Fibroblast of mammary gland (primary cell): ENCODE data around the gene CEP112.
A peak's percentile ranks its signal among the peaks of the same experiment; 100 is the strongest.

Experiments
- DNase-seq: peaks from one replicate; pipeline ENCODE4 v3.0.0-alpha.2; 2010; ENCODE audit warnings: low read depth
- H3K4me3 ChIP-seq: 2 replicates; pipeline ENCODE4 v1.5.1; 2011; ENCODE audit warnings: low read depth, mild to moderate bottlenecking, low read length, moderate library complexity; ENCODE audit not compliant: control insufficient read depth
- TF ChIP-seq, protein P1 (sequence below): conservative IDR thresholded peaks from 2 replicates; pipeline ENCODE4 v1.5.1; 2011; ENCODE audit warnings: low read depth, low read length, inconsistent platforms; ENCODE audit not compliant: control insufficient read depth, insufficient read depth

CEP112 gene

DNA sequence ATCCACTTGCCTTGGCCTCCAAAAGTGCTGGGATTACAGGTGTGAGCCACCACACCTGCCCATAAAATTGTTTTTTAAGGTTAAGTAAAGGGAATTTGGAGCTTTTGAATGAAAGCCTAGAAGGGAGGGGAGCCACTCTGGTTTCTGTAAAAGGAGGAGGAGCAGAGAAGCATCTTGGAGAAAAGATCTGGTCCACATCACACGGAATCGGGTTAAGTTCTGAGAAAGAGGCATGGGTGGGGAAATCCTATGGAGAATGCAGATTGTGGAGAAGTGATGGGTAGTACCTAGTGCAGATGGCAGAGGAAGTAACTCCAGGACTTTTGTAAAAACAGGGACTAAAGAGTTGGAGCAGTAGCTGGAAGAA is 18.3 kb upstream of the CEP112 start:
- no peak for DNase-seq
- TF ChIP-seq, protein P1, sequence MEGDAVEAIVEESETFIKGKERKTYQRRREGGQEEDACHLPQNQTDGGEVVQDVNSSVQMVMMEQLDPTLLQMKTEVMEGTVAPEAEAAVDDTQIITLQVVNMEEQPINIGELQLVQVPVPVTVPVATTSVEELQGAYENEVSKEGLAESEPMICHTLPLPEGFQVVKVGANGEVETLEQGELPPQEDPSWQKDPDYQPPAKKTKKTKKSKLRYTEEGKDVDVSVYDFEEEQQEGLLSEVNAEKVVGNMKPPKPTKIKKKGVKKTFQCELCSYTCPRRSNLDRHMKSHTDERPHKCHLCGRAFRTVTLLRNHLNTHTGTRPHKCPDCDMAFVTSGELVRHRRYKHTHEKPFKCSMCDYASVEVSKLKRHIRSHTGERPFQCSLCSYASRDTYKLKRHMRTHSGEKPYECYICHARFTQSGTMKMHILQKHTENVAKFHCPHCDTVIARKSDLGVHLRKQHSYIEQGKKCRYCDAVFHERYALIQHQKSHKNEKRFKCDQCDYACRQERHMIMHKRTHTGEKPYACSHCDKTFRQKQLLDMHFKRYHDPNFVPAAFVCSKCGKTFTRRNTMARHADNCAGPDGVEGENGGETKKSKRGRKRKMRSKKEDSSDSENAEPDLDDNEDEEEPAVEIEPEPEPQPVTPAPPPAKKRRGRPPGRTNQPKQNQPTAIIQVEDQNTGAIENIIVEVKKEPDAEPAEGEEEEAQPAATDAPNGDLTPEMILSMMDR: no peak
- H3K4me3 ChIP-seq: no peak overlapping the region

- TF ChIP-seq, protein P1: no peak
- no peak for DNase-seq
- no peak overlapping the region for H3K4me3 ChIP-seq
Measured at GRCh38 chr17:66207936-66208335, 16.0 kb upstream of the CEP112 start.

- no peak for DNase-seq
- TF ChIP-seq, protein P1: no peak
- no peak overlapping the region for H3K4me3 ChIP-seq
Measured at GRCh38 chr17:66203274-66204015, 11.5 kb upstream of the CEP112 start.

- TF ChIP-seq, protein P1: peak; percentile 79
- peak; percentile 83 for DNase-seq
- H3K4me3 ChIP-seq: no peak overlapping the region
Measured at GRCh38 chr17:66200685-66201092, 8.8 kb upstream of the CEP112 start.

GRCh38 chr17:66198242-66198641 is 6.3 kb upstream of the CEP112 start:
- TF ChIP-seq, protein P1: no peak
- no peak overlapping the region for H3K4me3 ChIP-seq
- DNase-seq: no peak

DNA sequence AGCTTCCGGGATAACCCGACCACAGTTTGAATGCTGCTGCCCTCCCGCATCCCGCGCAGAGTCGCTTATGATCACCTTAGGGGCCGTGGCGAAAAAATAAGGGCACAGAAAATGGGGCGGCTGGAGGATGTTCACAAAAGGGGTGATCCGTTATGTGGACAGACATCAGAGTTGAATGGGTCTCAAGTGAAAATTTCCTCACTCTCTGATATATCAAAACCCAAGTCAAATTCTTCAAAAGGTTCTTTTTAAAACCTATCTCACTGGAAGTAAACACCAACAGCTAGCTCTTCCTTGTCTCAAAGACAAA is 400 bp upstream of the CEP112 start:
- no peak for DNase-seq
- TF ChIP-seq, protein P1: no peak
- peak overlapping the region; percentile 73 for H3K4me3 ChIP-seq
